HT-29 (cell line): ENCODE measurements around the gene CREB3. TPM values are rescaled to one million over a fixed set of nuclear protein-coding genes. Genes with fewer than 3 reads are reported as not detected.

Experiments
- DNase-seq: peaks from one replicate; pipeline ENCODE4 v3.0.0-alpha.2; 2015; ENCODE audit warnings: low spot score
- small RNA-seq: library from RNA; depleted of rRNA; stranded (forward); fragments of <200 nt; gene quantifications from one replicate; pipeline ENCODE3, GENCODE V24; 2014
- total RNA-seq: library from RNA; depleted of rRNA; stranded (reverse); fragments of >200 nt; shearing (Covaris generic); gene quantifications from 2 replicates; pipeline ENCODE4 v1.2.3, GENCODE V29; 2014; rRNA removed

The CREB3 gene
- total RNA-seq, 1 experiment from 2014 or later, result 42.4 TPM

DNA sequence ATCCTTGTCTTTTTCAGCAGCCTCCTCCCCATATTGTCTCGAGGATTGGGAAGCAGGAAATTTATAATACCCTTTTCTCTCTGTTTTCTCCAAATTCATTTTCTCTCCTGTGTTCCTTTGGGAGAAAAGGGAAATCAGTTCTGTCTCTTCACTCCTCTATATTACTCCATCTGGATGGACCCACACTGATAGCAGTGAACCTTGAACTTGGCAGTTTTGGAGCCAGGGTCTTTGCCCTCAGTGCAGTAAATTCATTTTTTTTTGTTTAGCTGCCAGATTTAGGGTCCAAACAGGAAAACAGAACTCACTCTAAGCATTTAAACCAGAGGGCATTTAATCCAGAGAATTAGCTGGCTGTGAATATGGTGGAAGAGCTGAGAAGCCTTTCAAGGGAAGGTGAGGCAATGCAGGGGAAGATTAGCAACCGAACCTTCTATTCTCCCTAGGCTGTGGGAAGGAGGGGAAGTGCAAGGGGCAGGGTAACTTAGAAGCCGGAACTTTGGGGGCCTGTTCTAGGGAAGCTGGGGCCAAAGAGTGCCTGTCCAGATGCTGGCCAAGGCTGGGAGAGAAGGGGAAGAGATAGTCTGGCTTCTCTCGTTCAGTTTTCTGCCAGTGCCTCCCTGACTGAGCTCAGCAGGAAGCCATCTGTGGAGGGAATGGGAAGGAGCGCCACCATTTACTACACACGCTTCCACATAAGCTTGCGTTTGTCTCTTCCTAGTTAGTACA lies 42.6 kb downstream of the CREB3 start:
- DNase-seq, result no peak

GRCh38 chr9:35776018-35776417 lies 43.6 kb downstream of the CREB3 start:
- DNase-seq, result no peak

GRCh38 chr9:35778496-35778895 lies 46.0 kb downstream of the CREB3 start:
- DNase-seq, result no peak

DNA sequence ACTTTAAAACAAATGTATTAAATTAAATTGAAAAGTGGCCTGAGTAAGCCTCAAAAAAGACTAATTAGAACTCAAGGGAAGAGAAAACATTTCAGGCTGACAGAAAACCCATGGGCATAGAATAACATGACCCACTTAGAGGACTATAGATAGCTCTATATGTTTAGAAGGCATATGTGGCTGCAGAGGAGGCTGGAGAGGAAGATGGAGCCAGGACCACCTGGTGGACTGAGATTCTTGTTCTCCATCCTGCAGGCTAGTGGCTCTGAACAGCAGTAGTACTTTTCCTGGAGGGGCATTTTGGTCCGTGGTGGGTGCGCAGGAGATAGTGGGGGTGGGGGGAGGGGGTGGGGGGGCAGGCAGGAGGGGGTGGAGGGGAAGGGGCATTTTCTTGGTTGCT lies 48.6 kb downstream of the CREB3 start:
- DNase-seq, result no peak

- DNase-seq, result no peak
Observed at GRCh38 chr9:35783418-35783817, 51.0 kb downstream of the CREB3 start.

Small RNA genes within 50 kb of the gene (small RNA-seq; reads per million reads assigned to genes)
- gene MIR6853, result not detected

Other genes with a start within 250 kb of the CREB3 start
- gene RUSC2, start 242.6 kb upstream of the CREB3 start, total RNA-seq, result 0.94 and 2.0 TPM in 2 replicates
- gene TESK1, start 127.4 kb upstream of the CREB3 start, total RNA-seq, result 7.7 and 7.9 TPM in 2 replicates
- 0.23 TPM in 1 of 2 replicates, not detected in the other for gene CD72, start 114.3 kb upstream of the CREB3 start, total RNA-seq
- gene SIT1, start 81.7 kb upstream of the CREB3 start, total RNA-seq, result not detected in 2 replicates
- 23,916 and 27,637 TPM in 2 replicates for gene RMRP, start 74.6 kb upstream of the CREB3 start, total RNA-seq
- gene CCDC107, start 74.4 kb upstream of the CREB3 start, total RNA-seq, result 19.7 and 19.9 TPM in 2 replicates
- gene ARHGEF39, start 67.5 kb upstream of the CREB3 start, total RNA-seq, result 16.2 and 23.4 TPM in 2 replicates
- 82.8 and 95.4 TPM in 2 replicates for gene CA9, start 58.7 kb upstream of the CREB3 start, total RNA-seq
- gene TPM2, start 42.7 kb upstream of the CREB3 start, total RNA-seq, result 61.0 and 69.8 TPM in 2 replicates
- gene TLN1, start 471 bp upstream of the CREB3 start, total RNA-seq, result 99.5 and 100.0 TPM in 2 replicates
- 74.6 and 84.9 TPM in 2 replicates for gene GBA2, start 16.6 kb downstream of the CREB3 start, total RNA-seq
- 18.9 and 20.6 TPM in 2 replicates for gene RGP1, start 16.6 kb downstream of the CREB3 start, total RNA-seq
- gene MSMP, start 21.6 kb downstream of the CREB3 start, total RNA-seq, result 0.28 TPM in 1 of 2 replicates, not detected in the other
- 6.3 and 8.3 TPM in 2 replicates for gene NPR2, start 58.9 kb downstream of the CREB3 start, total RNA-seq
- gene SPAG8, start 79.6 kb downstream of the CREB3 start, total RNA-seq, result 0.78 and 1.9 TPM in 2 replicates
- gene HINT2, start 82.4 kb downstream of the CREB3 start, total RNA-seq, result 91.2 and 98.7 TPM in 2 replicates
- gene FAM221B, start 96.1 kb downstream of the CREB3 start, total RNA-seq, result 0.10 and 0.16 TPM in 2 replicates
- 3.1 and 4.5 TPM in 2 replicates for gene TMEM8B, start 96.6 kb downstream of the CREB3 start, total RNA-seq
- gene OR13J1, start 137.7 kb downstream of the CREB3 start, total RNA-seq, result not detected in 2 replicates
- gene HRCT1, start 173.5 kb downstream of the CREB3 start, total RNA-seq, result 4.1 and 7.7 TPM in 2 replicates
- gene SPAAR, start 176.8 kb downstream of the CREB3 start, total RNA-seq, result 0.23 TPM in 1 of 2 replicates, not detected in the other
- gene OR2S2, start 225.5 kb downstream of the CREB3 start, total RNA-seq, result not detected in 2 replicates